Measurements from ENCODE around the gene LBHD1. TPM values are rescaled to one million over a fixed set of nuclear protein-coding genes. Genes with fewer than 3 reads are reported as not detected.

The LBHD1 gene
- total and polyA plus RNA-seq, 2 of the 13 experiments (the other 11 are each of a cell fraction or from before 2014, with no cell fraction given) = 3.2 to 3.7 TPM

GRCh38 chr11:62621567-62622470, 50.2 kb downstream of the LBHD1 start, which contains the start of gene B3GAT3 (continued):
- peak; percentile 65; the same call in 1 of the 2 replicates for TF ChIP-seq FOXK1 (CRISPR knock-in tag; IDR thresholded peaks at IDR 0.05; ENCODE audit: borderline replicate concordance, low read depth)
- peak; percentile 63; the same call in 1 of the 2 replicates for TF ChIP-seq CBFB (CRISPR knock-in tag; IDR thresholded peaks at IDR 0.05)
- peak; percentile 82; the same call in 1 of the 2 replicates for TF ChIP-seq ZNF614 (CRISPR knock-in tag; IDR thresholded peaks at IDR 0.05; ENCODE audit: borderline replicate concordance)
- TF ChIP-seq NR2F2 (IDR thresholded peaks at IDR 0.05; ENCODE audit: borderline replicate concordance, low read depth) = peak; percentile 41; the same call in 1 of the 2 replicates
- TF ChIP-seq ZNF232 (CRISPR knock-in tag; IDR thresholded peaks at IDR 0.05; ENCODE audit: borderline replicate concordance) = peak; percentile 88
- TF ChIP-seq CREBL2 (CRISPR knock-in tag; IDR thresholded peaks at IDR 0.05; ENCODE audit: borderline replicate concordance) = 0 out of 2 replicates have a peak, but pooled peaks have one; percentile 69
- TF ChIP-seq ZNF17 (CRISPR knock-in tag; IDR thresholded peaks at IDR 0.05) = no peak
- TF ChIP-seq NCOR1 (IDR thresholded peaks at IDR 0.05; ENCODE audit: borderline replicate concordance, low read length) = peak; percentile 44; the same call in 1 of the 2 replicates
- TF ChIP-seq HNRNPK (IDR thresholded peaks at IDR 0.05; ENCODE audit: low read depth, low read length, poor library complexity, severe bottlenecking) = no peak
- TF ChIP-seq SMC3 (IDR thresholded peaks at IDR 0.05; ENCODE audit: low read length) = no peak
- peak; percentile 45; the same call in 1 of the 2 replicates for TF ChIP-seq KDM4B (CRISPR knock-in tag; IDR thresholded peaks at IDR 0.05)
- TF ChIP-seq FOXM1 (CRISPR knock-in tag; IDR thresholded peaks at IDR 0.05) = no peak
- TF ChIP-seq ATF2 (CRISPR knock-in tag; IDR thresholded peaks at IDR 0.05) = peak; percentile 98
- TF ChIP-seq ARID2 (CRISPR knock-in tag; IDR thresholded peaks at IDR 0.05; ENCODE audit: borderline replicate concordance) = peak; percentile 80; the same call in 1 of the 2 replicates
- peak; percentile 22; the same call in 1 of the 2 replicates for TF ChIP-seq HNF4A (CRISPR knock-in tag; IDR thresholded peaks at IDR 0.05)
- peak; percentile 54; the same call in 1 of the 2 replicates for TF ChIP-seq CCDC6 (CRISPR knock-in tag; IDR thresholded peaks at IDR 0.05)
- peak; percentile 47; the same call in 1 of the 2 replicates for TF ChIP-seq MYPOP (CRISPR knock-in tag; IDR thresholded peaks at IDR 0.05)
- 0 out of 2 replicates have a peak, but pooled peaks have one; percentile 8 for TF ChIP-seq KDM6A (CRISPR knock-in tag; IDR thresholded peaks at IDR 0.05; ENCODE audit: low read depth)
- TF ChIP-seq ZNF790 (CRISPR knock-in tag; IDR thresholded peaks at IDR 0.05; ENCODE audit: borderline replicate concordance) = peak; percentile 0; the same call in 1 of the 2 replicates
- no peak for TF ChIP-seq ZNF567 (CRISPR knock-in tag; IDR thresholded peaks at IDR 0.05; ENCODE audit: borderline replicate concordance)
- TF ChIP-seq ZNF225 (CRISPR knock-in tag; IDR thresholded peaks at IDR 0.05) = 0 out of 2 replicates have a peak, but pooled peaks have one; percentile 23
- TF ChIP-seq DPF2 (CRISPR knock-in tag; IDR thresholded peaks at IDR 0.05; ENCODE audit: borderline replicate concordance, low read depth) = 0 out of 2 replicates have a peak, but pooled peaks have one; percentile 26
- peak; percentile 94 for TF ChIP-seq ZNF430 (CRISPR knock-in tag; IDR thresholded peaks at IDR 0.05)
- peak; percentile 88; the same call in 1 of the 2 replicates for TF ChIP-seq ZNF589 (CRISPR knock-in tag; conservative IDR thresholded peaks at IDR 0.05)
- peak; percentile 59; the same call in 1 of the 2 replicates for TF ChIP-seq ZBTB26 (CRISPR knock-in tag; IDR thresholded peaks at IDR 0.05; ENCODE audit: borderline replicate concordance)
- peak; percentile 28; the same call in 1 of the 2 replicates for TF ChIP-seq PPARG (CRISPR knock-in tag; conservative IDR thresholded peaks at IDR 0.05)

Measured in HepG2 (cell line).